Endothelial cell of umbilical vein (primary cell): ENCODE results near the gene KSR1.

Experiments used
- CTCF ChIP-seq, 2 donors: IDR thresholded peaks; 1 replicate in 1 of 2; 2 replicates in 1 of 2; pipeline ENCODE4 v1.5.1; 2011; ENCODE audit warnings: low read length in 2 of 2, mild to moderate bottlenecking in 2 of 2, moderate library complexity in 2 of 2, control low read depth in 1 of 2, inconsistent platforms in 1 of 2, low read depth in 1 of 2; ENCODE audit not compliant: insufficient read depth in 1 of 2; ENCODE audit errors: extremely low read depth in 1 of 2
- EZH2 ChIP-seq: IDR thresholded peaks from 2 replicates; pipeline ENCODE4 v1.6.1; 2012; ENCODE audit warnings: borderline replicate concordance, low read depth, mild to moderate bottlenecking, moderate library complexity, low read length, inconsistent platforms; ENCODE audit not compliant: severe bottlenecking
- FOS ChIP-seq: IDR thresholded peaks from 2 replicates; pipeline ENCODE4 v1.6.1; 2011; ENCODE audit warnings: mild to moderate bottlenecking, low read length, moderate library complexity, borderline replicate concordance; ENCODE audit not compliant: insufficient read depth
- GATA2 ChIP-seq: IDR thresholded peaks from 2 replicates; pipeline ENCODE4 v1.7.0; 2011; ENCODE audit warnings: low read depth, mild to moderate bottlenecking, moderate library complexity, mixed read lengths, low read length; ENCODE audit not compliant: insufficient read length, insufficient read depth
- MAX ChIP-seq: IDR thresholded peaks from 2 replicates; pipeline ENCODE4 v1.6.1; 2011; ENCODE audit not compliant: insufficient read depth, insufficient read length
- MYC ChIP-seq: IDR thresholded peaks from one replicate; pipeline ENCODE4 v1.6.1; 2011; ENCODE audit warnings: mild to moderate bottlenecking, low read depth, low read length
- POLR2A ChIP-seq: IDR thresholded peaks from 2 replicates; pipeline ENCODE4 v1.6.1; 2012; ENCODE audit warnings: low read depth, mild to moderate bottlenecking, control low read depth, low read length
- POLR2AphosphoS5 ChIP-seq: IDR thresholded peaks from 2 replicates; pipeline ENCODE4 v1.6.1; 2012; ENCODE audit warnings: low read depth, mild to moderate bottlenecking, control low read depth, low read length, moderate library complexity; ENCODE audit not compliant: insufficient read depth

- no peak for TF ChIP-seq EZH2
- TF ChIP-seq CTCF (IDR thresholded peaks at IDR 0.05; ENCODE audit: extremely low read depth in 1 of 2, insufficient read depth in 1 of 2, low read depth in 1 of 2, low read length in 2 of 2) = no peak
- TF ChIP-seq MAX = no peak
- no peak for TF ChIP-seq POLR2A
- TF ChIP-seq GATA2 = no peak
- TF ChIP-seq MYC = no peak
- no peak for TF ChIP-seq POLR2AphosphoS5
- no peak for TF ChIP-seq FOS
Measured at GRCh38 chr17:27535178-27535928, 79.1 kb downstream of the KSR1 start.
